Motor neuron (in vitro differentiated cells): Measurements from ENCODE around the gene BTBD9. TPM values are rescaled to one million over a fixed set of nuclear protein-coding genes. Genes with fewer than 3 reads are reported as not detected.
"Not testable (repeated sequence)": the region's sequence is repeated elsewhere in the genome, so short reads cannot be mapped to it uniquely, and the experiment has no call there.

Source experiments
- ATAC-seq, 8 experiments: fragments of 200-7000 bp; cut with Tn5 transposase; replicated peaks in 6 of 8; 2 replicates each; pipeline ENCODE4 v1.8.0; 2021; ENCODE audit warnings: mild to moderate bottlenecking in 8 of 8, moderate library complexity in 8 of 8
- H3K27ac ChIP-seq, 2 donors: fragments of 250-450 bp; sonication (Bioruptor Pico); 2 replicates each; pipeline ENCODE4 v1.9.0; 2021; ENCODE audit warnings: antibody characterized with exemption in 2 of 2, mild to moderate bottlenecking in 2 of 2, moderate library complexity in 1 of 2
- H3K4me1 ChIP-seq, 2 donors: fragments of 250-450 bp; sonication (Bioruptor Pico); replicated peaks in 1 of 2; 2 replicates each; pipeline ENCODE4 v1.6.1; 2021; ENCODE audit warnings: antibody characterized with exemption in 2 of 2, mild to moderate bottlenecking in 2 of 2, moderate library complexity in 1 of 2
- H3K4me3 ChIP-seq, 5 donors: fragments of 250-450 bp; sonication (Bioruptor Pico); 2 replicates each; pipeline ENCODE4 v1.9.0; 2021; ENCODE audit warnings: antibody characterized with exemption in 5 of 5, mild to moderate bottlenecking in 5 of 5, moderate library complexity in 4 of 5
- WGBS, 10 experiments: fragments of 450-650 bp; shearing (Covaris generic); methylation state at CpG; one replicate each; pipeline ENCODE4 v1.0.0; 2022; 5-methylcytosine and 5-hydroxymethylcytosine counted together
- in situ Hi-C, 9 experiments: fragments of 400-800 bp; cut with MboI; loops; one replicate each; pipeline ENCODE4 v1.15.0; 2021; ENCODE audit warnings: low sequenced_read_pairs in 9 of 9, low pct_unique_long_range_greater_than_20kb in 2 of 9; ENCODE audit not compliant: unreplicated experiment in 9 of 9
- total RNA-seq, 8 experiments: library from RNA; unstranded; fragments of 300-600 nt; gene quantifications; 2 replicates each; pipeline versions ENCODE4 v1.2.3 to v1.2.4, GENCODE V29; 2022

The BTBD9 gene
- total RNA-seq, 8 experiments from 2014 or later: 3.8 to 13.0 (median 9.0) TPM

- in situ Hi-C loops: no loop called here
- no peak overlapping the region for H3K4me3 ChIP-seq
- 40 to 93% (median 76%) methylated on average over 2 to 10 of the region's 10 CpGs for WGBS, 10 experiments
- peak; percentile 61 to 96 (median 82) for ATAC-seq
- H3K27ac ChIP-seq: no peak overlapping the region
- H3K4me1 ChIP-seq: no peaks in the 10 kb centered on the region
These were observed 202.8 kb downstream of the BTBD9 start for GRCh38 chr6:38436726-38437465.

- Histone ChIP-seq H3K4me1 (no peaks in the 10 kb centered on the region), H3K27ac (no peak overlapping the region), H3K4me3 (no peak overlapping the region)
- in situ Hi-C loops: no loop called here
- no peak for ATAC-seq
- WGBS, 10 experiments: 82 to 100% (median 97%) methylated on average over 2 to 3 of the region's 5 CpGs; no CpG with 5 or more reads in 4 of the 10 experiments
These were observed 204.4 kb downstream of the BTBD9 start for GRCh38 chr6:38435330-38435729.

- H3K4me1 ChIP-seq: no peaks in the 10 kb centered on the region
- no peak overlapping the region for H3K27ac ChIP-seq
- WGBS, 10 experiments: 44 to 100% (median 95%) methylated on average over 1 of the region's 1 CpG; no CpG with 5 or more reads in 4 of the 10 experiments
- ATAC-seq: no peak
- no peak overlapping the region for H3K4me3 ChIP-seq
- in situ Hi-C loops: no loop called here
These were observed 205.7 kb downstream of the BTBD9 start for GRCh38 chr6:38434051-38434450.

GRCh38 chr6:38432479-38432878 is 207.2 kb downstream of the BTBD9 start:
- H3K27ac ChIP-seq: no peak overlapping the region
- no peak overlapping the region for H3K4me3 ChIP-seq
- peak in 2 of 8 experiments; percentile 49 to 75 for ATAC-seq
- no peaks in the 10 kb centered on the region for H3K4me1 ChIP-seq
- in situ Hi-C loops: no loop called here
- 67 to 100% (median 100%) methylated on average over 1 of the region's 1 CpG; no CpG with 5 or more reads in 5 of the 10 experiments for WGBS, 10 experiments

- no peak overlapping the region for H3K27ac ChIP-seq
- 57 to 100% (median 91%) methylated on average over 1 to 3 of the region's 3 CpGs; no CpG with 5 or more reads in 4 of the 10 experiments for WGBS, 10 experiments
- no peaks in the 10 kb centered on the region for H3K4me1 ChIP-seq
- peak in 2 of 8 experiments; percentile 29 to 53 for ATAC-seq
- no peak overlapping the region for H3K4me3 ChIP-seq
- in situ Hi-C loops: no loop called here
These were observed 207.7 kb downstream of the BTBD9 start for GRCh38 chr6:38432079-38432478.

GRCh38 chr6:38429546-38429945 is 210.2 kb downstream of the BTBD9 start:
- ATAC-seq: no peak
- H3K4me3 ChIP-seq: no peak overlapping the region
- H3K4me1 ChIP-seq: no peaks in the 10 kb centered on the region
- H3K27ac ChIP-seq: no peak overlapping the region
- 80 to 100% (median 95%) methylated on average over 1 to 3 of the region's 3 CpGs; no CpG with 5 or more reads in 1 of the 10 experiments for WGBS, 10 experiments
- in situ Hi-C loops: no loop called here

- WGBS, 10 experiments: 21 to 100% (median 42%) methylated on average over 1 to 2 of the region's 2 CpGs; no CpG with 5 or more reads in 2 of the 10 experiments
- ATAC-seq: peak in 1 of 8 experiments; percentile 71
- in situ Hi-C loops: no loop called here
- Histone ChIP-seq H3K27ac (no peak overlapping the region), H3K4me1 (no peaks in the 10 kb centered on the region), H3K4me3 (no peak overlapping the region)
These were observed 212.1 kb downstream of the BTBD9 start for GRCh38 chr6:38427492-38428210.

GRCh38 chr6:38425788-38426488 is 213.8 kb downstream of the BTBD9 start:
- H3K4me1 ChIP-seq, H3K4me3 ChIP-seq, H3K27ac ChIP-seq, in situ Hi-C loops: not testable (repeated sequence)
- ATAC-seq: peak in 1 of 8 experiments; percentile 19
- WGBS, 10 experiments: 60 to 92% (median 83%) methylated on average over 1 to 6 of the region's 11 CpGs; no CpG with 5 or more reads in 3 of the 10 experiments

- Histone ChIP-seq H3K4me1 (no peaks in the 10 kb centered on the region), H3K4me3 (no peak overlapping the region), H3K27ac (no peak overlapping the region)
- in situ Hi-C loops: no loop called here
- 56 to 95% (median 90%) methylated on average over 1 to 4 of the region's 4 CpGs for WGBS, 10 experiments
- no peak for ATAC-seq
These were observed 216.0 kb downstream of the BTBD9 start for GRCh38 chr6:38423746-38424145.

- Histone ChIP-seq H3K27ac (no peak overlapping the region), H3K4me1 (no peaks in the 10 kb centered on the region), H3K4me3 (no peak overlapping the region)
- WGBS, 10 experiments: 50 to 100% (median 86%) methylated on average over 1 to 2 of the region's 2 CpGs; no CpG with 5 or more reads in 1 of the 10 experiments
- in situ Hi-C loops: no loop called here
- ATAC-seq: peak in 1 of 8 experiments; percentile 21
These were observed 219.5 kb downstream of the BTBD9 start for GRCh38 chr6:38420207-38420606.

GRCh38 chr6:38417521-38417920 is 222.2 kb downstream of the BTBD9 start:
- H3K27ac ChIP-seq: no peak overlapping the region
- no peaks in the 10 kb centered on the region for H3K4me1 ChIP-seq
- no peak overlapping the region for H3K4me3 ChIP-seq
- 40 to 100% (median 90%) methylated on average over 1 to 6 of the region's 6 CpGs; no CpG with 5 or more reads in 3 of the 10 experiments for WGBS, 10 experiments
- no peak for ATAC-seq
- in situ Hi-C loops: no loop called here

- Histone ChIP-seq H3K4me1 (no peaks in the 10 kb centered on the region), H3K4me3 (no peak overlapping the region), H3K27ac (no peak overlapping the region)
- 56 to 100% (median 95%) methylated on average over 2 to 5 of the region's 5 CpGs for WGBS, 10 experiments
- no peak for ATAC-seq
- in situ Hi-C loops: no loop called here
These were observed 224.3 kb downstream of the BTBD9 start for GRCh38 chr6:38415231-38416005.
